ENCODE results near the gene FOLR3.
"Not testable (repeated sequence)": the region's sequence is repeated elsewhere in the genome, so short reads cannot be mapped to it uniquely, and the experiment has no call there.

The FOLR3 gene

DNA sequence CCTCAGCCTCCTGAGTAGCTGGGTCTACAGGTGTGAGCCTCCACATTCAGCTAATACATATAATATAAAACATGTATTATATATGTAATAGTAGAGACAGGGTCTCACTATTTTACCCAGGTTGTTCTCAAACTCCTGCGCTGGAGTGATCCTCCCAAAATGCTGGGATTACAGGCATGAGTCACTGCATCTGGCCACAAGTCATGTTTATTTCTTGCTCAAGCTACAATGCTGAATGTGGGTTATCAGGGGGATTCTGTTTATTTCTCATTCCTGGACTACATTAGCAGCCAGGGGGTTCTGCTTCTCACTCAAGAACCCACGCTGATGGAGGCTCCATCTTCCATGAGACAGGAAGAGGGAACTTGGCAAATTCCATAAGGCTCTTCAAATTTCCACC lies 24.8 kb downstream of the FOLR3 start:
- TF ChIP-seq, protein P1, sequence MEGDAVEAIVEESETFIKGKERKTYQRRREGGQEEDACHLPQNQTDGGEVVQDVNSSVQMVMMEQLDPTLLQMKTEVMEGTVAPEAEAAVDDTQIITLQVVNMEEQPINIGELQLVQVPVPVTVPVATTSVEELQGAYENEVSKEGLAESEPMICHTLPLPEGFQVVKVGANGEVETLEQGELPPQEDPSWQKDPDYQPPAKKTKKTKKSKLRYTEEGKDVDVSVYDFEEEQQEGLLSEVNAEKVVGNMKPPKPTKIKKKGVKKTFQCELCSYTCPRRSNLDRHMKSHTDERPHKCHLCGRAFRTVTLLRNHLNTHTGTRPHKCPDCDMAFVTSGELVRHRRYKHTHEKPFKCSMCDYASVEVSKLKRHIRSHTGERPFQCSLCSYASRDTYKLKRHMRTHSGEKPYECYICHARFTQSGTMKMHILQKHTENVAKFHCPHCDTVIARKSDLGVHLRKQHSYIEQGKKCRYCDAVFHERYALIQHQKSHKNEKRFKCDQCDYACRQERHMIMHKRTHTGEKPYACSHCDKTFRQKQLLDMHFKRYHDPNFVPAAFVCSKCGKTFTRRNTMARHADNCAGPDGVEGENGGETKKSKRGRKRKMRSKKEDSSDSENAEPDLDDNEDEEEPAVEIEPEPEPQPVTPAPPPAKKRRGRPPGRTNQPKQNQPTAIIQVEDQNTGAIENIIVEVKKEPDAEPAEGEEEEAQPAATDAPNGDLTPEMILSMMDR (IDR thresholded peaks at IDR 0.05; ENCODE audit: low read depth, low read length): no peak
- DNase-seq (ENCODE audit: low read depth in 2 of 2): no peak

DNA sequence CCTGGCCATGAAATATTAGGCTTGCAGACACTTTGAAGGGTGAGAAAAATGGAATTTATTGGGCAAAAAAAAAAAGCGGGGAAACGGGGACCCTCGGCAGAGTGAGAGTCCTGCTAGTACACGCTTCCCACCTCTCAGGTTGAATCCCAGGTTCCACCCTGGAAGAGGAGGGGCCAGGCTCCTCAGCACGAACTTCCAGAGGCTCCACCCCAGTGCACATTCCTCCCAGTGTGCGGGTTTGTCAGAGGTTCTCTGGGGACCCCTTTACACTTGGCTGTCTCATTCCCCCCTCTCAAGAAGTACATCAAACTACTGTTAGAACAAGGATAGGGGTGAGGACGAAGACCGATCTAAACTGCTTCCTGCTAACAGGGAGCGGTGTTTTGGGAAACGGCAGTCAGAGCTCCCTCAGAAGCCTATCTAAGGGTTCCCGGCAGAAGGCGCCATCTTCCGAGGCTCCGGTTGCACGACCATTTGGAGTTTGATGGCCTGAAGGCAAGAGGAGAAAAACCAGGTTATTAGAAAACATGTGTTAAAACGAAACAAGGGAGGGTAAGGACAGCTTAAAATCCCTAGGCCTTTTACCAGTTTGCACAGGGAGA lies 27.5 kb downstream of the FOLR3 start:
- TF ChIP-seq, protein P1 (IDR thresholded peaks at IDR 0.05; ENCODE audit: low read depth, low read length): no peak
- DNase-seq (ENCODE audit: low read depth in 2 of 2): no peak
- H3K4me3 ChIP-seq (replicated peaks in 1 of 2; ENCODE audit: low read depth in 2 of 2, low read length in 2 of 2): no peak overlapping the region

More for the DNA sequence above, 24.8 kb downstream of the FOLR3 start:
- no peak overlapping the region for H3K4me3 ChIP-seq (replicated peaks in 1 of 2; ENCODE audit: low read depth in 2 of 2, low read length in 2 of 2)

DNA sequence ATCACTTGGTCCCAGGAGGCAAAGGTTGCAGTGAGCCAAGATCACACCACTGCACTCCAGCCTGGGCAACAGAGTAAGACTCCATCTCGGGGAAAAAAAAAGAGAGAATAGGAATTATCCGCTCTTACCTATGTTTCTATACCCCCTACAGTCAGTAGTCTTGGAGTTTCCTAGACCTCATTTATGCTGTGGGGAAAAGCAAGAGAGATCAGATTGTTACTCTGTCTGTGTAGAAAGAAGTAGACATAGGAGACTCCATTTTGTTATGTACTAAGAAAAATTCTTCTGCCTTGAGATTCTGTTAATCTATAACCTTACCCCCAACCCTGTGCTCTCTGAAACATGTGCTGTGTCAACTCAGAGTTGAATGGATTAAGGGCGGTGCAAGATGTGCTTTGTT lies 28.7 kb downstream of the FOLR3 start:
- H3K4me3 ChIP-seq (replicated peaks in 1 of 2; ENCODE audit: low read depth in 2 of 2, low read length in 2 of 2); DNase-seq (ENCODE audit: low read depth in 2 of 2): not testable (repeated sequence)

DNA sequence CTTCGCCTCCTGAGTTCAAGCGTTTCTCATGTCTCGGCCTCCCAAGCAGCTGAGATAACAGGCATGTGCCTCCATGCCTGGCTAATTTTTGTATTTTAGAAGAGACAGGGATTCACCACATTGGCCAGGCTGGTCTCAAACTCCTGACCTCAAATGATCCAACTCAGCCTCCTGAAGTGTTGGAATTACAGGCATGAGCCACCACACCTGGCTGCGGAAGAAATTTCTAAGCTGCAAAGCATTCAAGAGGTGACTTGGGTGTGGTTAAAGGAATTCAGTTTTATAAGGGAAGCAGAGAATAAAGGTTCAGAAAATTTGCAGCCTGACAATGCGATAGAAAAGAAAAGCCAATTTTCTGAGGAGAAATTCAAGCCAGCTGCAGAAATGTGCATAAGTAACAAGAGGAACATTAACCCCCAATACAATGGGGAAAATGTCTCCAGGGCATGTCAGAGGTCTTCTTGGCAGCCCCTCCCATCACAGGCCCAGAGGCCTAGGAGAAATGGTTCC lies 33.6 kb downstream of the FOLR3 start:
- not testable (repeated sequence) for DNase-seq (ENCODE audit: low read depth in 2 of 2); H3K4me3 ChIP-seq (replicated peaks in 1 of 2; ENCODE audit: low read depth in 2 of 2, low read length in 2 of 2)

DNA sequence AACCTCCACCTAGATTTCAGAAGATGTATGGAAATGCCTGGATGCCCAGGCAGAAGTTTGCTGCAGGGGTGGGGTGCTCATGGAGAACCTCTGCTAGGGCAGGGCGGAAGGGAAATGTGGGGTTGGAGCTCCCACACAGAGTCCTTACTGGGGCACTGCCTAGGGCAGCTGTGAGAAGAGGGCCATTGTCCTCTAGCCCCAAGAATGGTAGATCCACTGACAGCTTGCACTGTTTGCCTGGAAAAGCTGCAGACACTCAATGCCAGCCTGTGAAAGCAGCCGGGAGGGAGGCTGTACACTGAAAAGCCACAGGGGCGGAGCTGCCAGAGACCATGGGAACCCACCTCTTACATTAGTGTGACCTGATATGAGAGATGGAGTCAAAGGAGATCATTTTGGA lies 34.2 kb downstream of the FOLR3 start:
- H3K4me3 ChIP-seq (replicated peaks in 1 of 2; ENCODE audit: low read depth in 2 of 2, low read length in 2 of 2); DNase-seq (ENCODE audit: low read depth in 2 of 2): not testable (repeated sequence)

DNA sequence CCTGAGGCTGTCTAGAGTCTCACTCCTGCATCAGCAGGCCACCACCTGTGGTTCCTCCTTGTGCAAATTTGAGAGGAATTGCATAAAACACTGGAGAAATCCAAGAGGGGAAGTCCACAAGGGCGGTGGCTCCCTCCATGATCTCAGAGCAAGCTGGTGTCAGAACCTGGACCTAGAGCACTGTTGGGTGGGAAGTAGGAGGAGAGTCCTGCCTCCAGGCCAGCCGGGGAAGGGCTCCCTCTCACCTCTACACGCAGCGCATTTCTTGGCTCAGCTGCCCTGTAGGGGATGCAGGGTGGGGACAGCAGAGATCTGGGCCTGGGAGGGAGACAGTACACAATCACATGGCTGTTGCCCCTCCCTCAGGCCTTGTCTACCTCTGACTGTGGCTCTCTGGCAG lies 36.5 kb downstream of the FOLR3 start:
- not testable (repeated sequence) for DNase-seq (ENCODE audit: low read depth in 2 of 2); H3K4me3 ChIP-seq (replicated peaks in 1 of 2; ENCODE audit: low read depth in 2 of 2, low read length in 2 of 2)

DNA sequence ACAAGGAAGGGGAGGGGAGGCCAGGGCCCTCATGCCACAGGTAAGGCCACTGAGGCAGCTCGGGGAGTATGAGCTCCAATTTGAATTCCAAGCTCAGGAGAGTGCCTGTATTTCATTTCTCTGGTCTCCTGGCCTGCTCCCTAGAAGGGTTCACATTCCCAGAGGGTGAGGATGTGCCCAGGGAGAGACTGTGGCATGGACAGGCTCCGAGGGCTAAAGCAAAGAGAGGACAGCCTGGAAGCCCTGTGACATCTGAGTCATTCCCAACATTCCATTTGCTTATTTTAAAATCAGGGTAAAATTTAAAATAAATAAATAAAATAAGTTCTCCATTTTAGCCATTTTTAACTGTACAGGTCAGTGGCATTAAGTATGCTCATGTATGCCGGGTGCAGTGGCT lies 37.8 kb downstream of the FOLR3 start:
- DNase-seq (ENCODE audit: low read depth in 2 of 2): no peak
- H3K4me3 ChIP-seq (replicated peaks in 1 of 2; ENCODE audit: low read depth in 2 of 2, low read length in 2 of 2): no peak overlapping the region
- TF ChIP-seq, protein P1 (IDR thresholded peaks at IDR 0.05; ENCODE audit: low read depth, low read length): no peak

DNA sequence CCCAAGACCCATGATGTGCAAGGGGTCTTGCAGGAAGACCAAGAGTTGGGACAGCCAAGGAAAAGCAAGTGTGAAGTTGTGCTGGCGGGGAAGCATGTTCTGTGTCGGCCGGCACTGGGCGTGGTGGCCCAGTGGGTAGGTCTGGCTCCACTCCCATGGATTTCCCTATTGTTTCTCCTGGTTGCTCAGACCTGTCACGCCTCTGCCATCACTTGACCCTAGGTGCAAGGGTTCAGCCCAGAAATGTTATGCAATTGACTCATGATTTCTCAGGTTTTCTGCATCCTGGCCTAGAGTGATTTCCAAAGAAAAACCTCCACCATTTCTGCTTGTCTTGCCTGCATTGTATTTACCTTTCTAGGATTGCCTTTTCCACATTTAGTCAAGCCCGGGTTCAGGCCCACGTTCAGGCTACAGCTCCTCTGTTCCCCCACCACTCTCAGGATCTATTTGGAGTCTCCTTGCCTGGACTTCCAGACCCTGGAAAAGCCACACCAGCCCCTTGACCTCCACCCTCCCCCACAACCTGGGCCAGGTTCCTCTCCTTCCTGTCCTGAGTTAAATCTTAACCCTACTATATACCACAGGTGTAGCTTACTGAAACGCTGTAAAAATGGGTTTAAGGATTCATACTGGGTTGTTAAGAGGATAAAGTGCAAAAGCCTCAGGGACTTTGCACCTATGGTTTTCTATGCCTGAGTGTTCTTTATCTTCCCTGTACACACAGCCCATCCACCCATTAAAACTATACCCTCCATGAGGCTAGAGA lies 39.0 kb downstream of the FOLR3 start:
- DNase-seq (ENCODE audit: low read depth in 2 of 2): no peak
- H3K4me3 ChIP-seq (replicated peaks in 1 of 2; ENCODE audit: low read depth in 2 of 2, low read length in 2 of 2): no peak overlapping the region
- TF ChIP-seq, protein P1 (IDR thresholded peaks at IDR 0.05; ENCODE audit: low read depth, low read length): no peak

DNA sequence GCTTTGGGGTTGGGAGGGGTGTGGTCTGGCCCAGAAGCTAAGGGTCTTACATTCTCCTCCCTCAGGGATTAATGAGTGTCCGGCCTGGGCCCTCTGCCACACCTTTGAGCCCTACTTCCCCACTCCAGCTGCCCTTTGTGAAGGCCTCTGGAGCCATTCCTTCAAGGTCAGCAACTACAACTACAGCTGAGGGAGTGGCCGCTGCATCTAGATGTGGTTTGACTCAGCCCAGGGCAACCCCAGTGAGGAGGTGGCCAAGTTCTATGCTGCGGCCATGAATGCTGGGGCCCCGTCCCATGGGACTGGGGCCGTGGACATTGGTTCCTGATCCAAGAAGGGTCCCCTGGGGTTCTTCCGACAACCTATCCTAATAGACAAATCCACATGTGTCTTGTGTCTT lies 42.1 kb downstream of the FOLR3 start:
- no peak for DNase-seq (ENCODE audit: low read depth in 2 of 2)
- H3K4me3 ChIP-seq (replicated peaks in 1 of 2; ENCODE audit: low read depth in 2 of 2, low read length in 2 of 2): no peak overlapping the region
- TF ChIP-seq, protein P1 (IDR thresholded peaks at IDR 0.05; ENCODE audit: low read depth, low read length): no peak
